ENCODE data around the gene ELL2. TPM values are rescaled to one million over a fixed set of nuclear protein-coding genes. Genes with fewer than 3 reads are reported as not detected.

The ELL2 gene
- total RNA-seq, 1 donor from 2014 or later: 21.6 TPM

DNA sequence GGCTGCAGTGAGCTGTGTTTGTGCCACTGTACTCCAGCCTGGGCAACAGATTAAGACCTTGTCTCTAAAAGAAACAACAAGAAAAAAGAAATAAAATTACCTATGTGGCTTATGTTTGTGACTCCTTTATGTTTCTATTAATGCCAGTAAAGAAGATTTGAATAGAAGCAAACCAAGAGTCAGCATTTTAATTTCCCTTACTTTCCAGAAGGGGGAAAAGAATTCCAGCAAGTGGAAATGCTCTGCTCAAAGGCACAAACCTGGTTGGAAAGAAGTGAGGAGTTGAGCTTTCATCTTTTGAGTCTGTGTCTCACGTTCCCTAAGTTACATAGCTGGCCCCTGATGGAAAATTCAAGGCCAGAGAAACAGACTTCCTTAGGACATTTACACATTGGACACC is 23.6 kb upstream of the ELL2 start:
- peaks cover 3% of the 10 kb centered on the region for H3K27me3 Mint-ChIP-seq (ENCODE audit: unreplicated experiment)
- no peaks in the 10 kb centered on the region for H3K9me3 Mint-ChIP-seq (ENCODE audit: unreplicated experiment)
- no peak overlapping the region for H3K27ac Mint-ChIP-seq (ENCODE audit: unreplicated experiment)
- H3K4me3 Mint-ChIP-seq (ENCODE audit: unreplicated experiment): no peak overlapping the region
- TF ChIP-seq, protein P1, sequence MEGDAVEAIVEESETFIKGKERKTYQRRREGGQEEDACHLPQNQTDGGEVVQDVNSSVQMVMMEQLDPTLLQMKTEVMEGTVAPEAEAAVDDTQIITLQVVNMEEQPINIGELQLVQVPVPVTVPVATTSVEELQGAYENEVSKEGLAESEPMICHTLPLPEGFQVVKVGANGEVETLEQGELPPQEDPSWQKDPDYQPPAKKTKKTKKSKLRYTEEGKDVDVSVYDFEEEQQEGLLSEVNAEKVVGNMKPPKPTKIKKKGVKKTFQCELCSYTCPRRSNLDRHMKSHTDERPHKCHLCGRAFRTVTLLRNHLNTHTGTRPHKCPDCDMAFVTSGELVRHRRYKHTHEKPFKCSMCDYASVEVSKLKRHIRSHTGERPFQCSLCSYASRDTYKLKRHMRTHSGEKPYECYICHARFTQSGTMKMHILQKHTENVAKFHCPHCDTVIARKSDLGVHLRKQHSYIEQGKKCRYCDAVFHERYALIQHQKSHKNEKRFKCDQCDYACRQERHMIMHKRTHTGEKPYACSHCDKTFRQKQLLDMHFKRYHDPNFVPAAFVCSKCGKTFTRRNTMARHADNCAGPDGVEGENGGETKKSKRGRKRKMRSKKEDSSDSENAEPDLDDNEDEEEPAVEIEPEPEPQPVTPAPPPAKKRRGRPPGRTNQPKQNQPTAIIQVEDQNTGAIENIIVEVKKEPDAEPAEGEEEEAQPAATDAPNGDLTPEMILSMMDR (IDR thresholded peaks at IDR 0.05; ENCODE audit: unreplicated experiment): no peak
- H3K36me3 Mint-ChIP-seq (ENCODE audit: low read depth, unreplicated experiment): no peaks in the 10 kb centered on the region
- DNase-seq (ENCODE audit: low spot score): no peak
- H3K4me1 Mint-ChIP-seq (ENCODE audit: unreplicated experiment): peaks cover 4% of the 10 kb centered on the region

DNA sequence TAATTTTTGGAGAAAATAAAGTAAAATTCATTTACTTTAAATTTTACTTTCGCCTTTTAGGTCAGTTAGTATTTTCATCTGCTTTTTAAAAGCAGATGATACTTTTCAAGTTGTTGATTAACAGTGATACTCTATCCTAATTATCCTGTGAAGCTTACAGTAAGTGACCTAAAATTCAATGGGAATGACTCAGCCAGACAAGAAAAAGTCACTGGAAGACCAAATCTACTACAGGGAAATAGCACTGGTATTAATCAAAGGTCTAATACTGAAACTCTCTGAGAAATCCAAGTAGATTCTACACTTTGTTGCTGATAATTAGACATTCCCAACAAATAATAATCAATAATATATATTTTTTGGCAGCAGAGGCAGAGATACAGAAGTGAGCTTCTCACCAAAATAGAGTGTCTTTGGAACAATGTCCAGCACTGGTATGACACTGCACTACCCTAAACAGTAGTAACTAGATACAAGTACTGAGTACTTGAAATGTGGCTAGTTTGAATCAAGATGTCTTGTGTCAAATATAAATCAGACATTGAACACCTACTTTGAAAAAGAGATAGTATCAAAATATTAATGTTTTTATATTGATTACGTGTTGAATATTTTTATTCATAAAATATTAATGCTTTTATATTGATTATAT is 22.8 kb upstream of the ELL2 start:
- H3K36me3 Mint-ChIP-seq (ENCODE audit: low read depth, unreplicated experiment): no peaks in the 10 kb centered on the region
- H3K27me3 Mint-ChIP-seq (ENCODE audit: unreplicated experiment): peaks cover 3% of the 10 kb centered on the region
- TF ChIP-seq, protein P1 (IDR thresholded peaks at IDR 0.05; ENCODE audit: unreplicated experiment): no peak
- no peaks in the 10 kb centered on the region for H3K9me3 Mint-ChIP-seq (ENCODE audit: unreplicated experiment)
- no peak overlapping the region for H3K4me3 Mint-ChIP-seq (ENCODE audit: unreplicated experiment)
- no peak for DNase-seq (ENCODE audit: low spot score)
- no peaks in the 10 kb centered on the region for H3K4me1 Mint-ChIP-seq (ENCODE audit: unreplicated experiment)
- H3K27ac Mint-ChIP-seq (ENCODE audit: unreplicated experiment): no peak overlapping the region

DNA sequence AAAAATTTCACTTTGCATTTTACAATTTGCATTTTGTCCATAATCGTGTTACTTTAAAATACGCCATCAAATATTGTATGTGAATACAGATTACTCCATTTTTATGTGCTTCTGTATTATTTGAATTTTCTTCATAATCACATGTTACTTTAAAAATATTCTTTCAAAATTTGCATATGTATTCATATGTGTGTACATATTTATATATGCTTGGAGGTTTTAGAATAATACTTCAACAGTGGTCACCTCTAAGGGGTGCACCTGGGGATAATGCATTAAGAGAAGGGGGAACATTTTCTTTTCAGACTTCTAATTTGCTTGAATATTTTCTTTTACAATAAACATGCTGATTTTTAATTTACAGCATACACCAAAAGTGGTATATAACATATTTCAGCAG is 21.9 kb upstream of the ELL2 start:
- no peak for DNase-seq (ENCODE audit: low spot score)
- H3K9me3 Mint-ChIP-seq (ENCODE audit: unreplicated experiment): no peaks in the 10 kb centered on the region
- H3K4me1 Mint-ChIP-seq (ENCODE audit: unreplicated experiment): no peaks in the 10 kb centered on the region
- no peak overlapping the region for H3K4me3 Mint-ChIP-seq (ENCODE audit: unreplicated experiment)
- H3K36me3 Mint-ChIP-seq (ENCODE audit: low read depth, unreplicated experiment): no peaks in the 10 kb centered on the region
- no peak overlapping the region for H3K27ac Mint-ChIP-seq (ENCODE audit: unreplicated experiment)
- TF ChIP-seq, protein P1 (IDR thresholded peaks at IDR 0.05; ENCODE audit: unreplicated experiment): no peak
- peaks cover 3% of the 10 kb centered on the region for H3K27me3 Mint-ChIP-seq (ENCODE audit: unreplicated experiment)

DNA sequence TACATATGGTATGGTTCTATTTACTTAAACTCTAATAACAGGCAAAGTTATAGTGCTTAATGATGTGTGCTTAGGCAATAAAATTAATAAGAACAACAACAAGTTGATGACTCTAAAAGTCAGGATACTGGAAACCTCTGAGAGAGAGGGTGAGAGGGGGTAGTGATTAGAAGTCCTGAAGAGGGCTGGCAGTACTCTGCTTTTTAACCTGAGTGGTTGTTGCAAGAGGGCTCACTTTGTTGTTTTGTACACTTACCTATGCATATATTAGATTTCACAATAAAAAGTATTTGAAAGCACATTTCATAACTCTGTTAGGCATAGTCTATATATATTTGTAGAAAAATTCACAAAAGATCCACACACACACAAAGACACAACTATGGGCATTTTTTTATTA is 21.4 kb upstream of the ELL2 start:
- H3K27ac Mint-ChIP-seq (ENCODE audit: unreplicated experiment): no peak overlapping the region
- H3K36me3 Mint-ChIP-seq (ENCODE audit: low read depth, unreplicated experiment): no peaks in the 10 kb centered on the region
- TF ChIP-seq, protein P1 (IDR thresholded peaks at IDR 0.05; ENCODE audit: unreplicated experiment): no peak
- H3K4me3 Mint-ChIP-seq (ENCODE audit: unreplicated experiment): no peak overlapping the region
- no peak for DNase-seq (ENCODE audit: low spot score)
- H3K27me3 Mint-ChIP-seq (ENCODE audit: unreplicated experiment): peaks cover under 1% of the 10 kb centered on the region
- no peaks in the 10 kb centered on the region for H3K4me1 Mint-ChIP-seq (ENCODE audit: unreplicated experiment)
- H3K9me3 Mint-ChIP-seq (ENCODE audit: unreplicated experiment): no peaks in the 10 kb centered on the region

DNA sequence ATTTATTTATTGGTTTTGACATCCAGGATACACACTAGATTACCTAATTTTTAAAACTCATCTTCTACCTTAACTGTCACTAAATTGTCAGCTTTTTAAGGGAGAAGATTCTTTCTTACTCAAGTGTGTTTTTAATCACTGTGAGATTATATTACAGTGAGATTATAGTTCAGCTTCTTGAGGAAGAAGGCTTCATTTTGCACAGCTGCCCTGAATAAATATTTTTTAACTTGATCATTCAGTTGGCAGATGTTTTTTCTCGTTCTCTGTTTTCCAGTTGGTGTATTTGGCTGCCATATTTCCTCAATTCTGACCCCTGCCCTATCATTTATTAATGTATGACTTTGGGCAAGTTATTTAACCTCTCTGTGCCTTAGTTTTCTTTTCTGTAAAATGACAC is 15.0 kb upstream of the ELL2 start:
- Mint-ChIP-seq H3K4me1 (ENCODE audit: unreplicated experiment) (no peaks in the 10 kb centered on the region), H3K4me3 (ENCODE audit: unreplicated experiment) (no peak overlapping the region), H3K9me3 (ENCODE audit: unreplicated experiment) (no peaks in the 10 kb centered on the region), H3K27me3 (ENCODE audit: unreplicated experiment) (peaks cover 2% of the 10 kb centered on the region), H3K27ac (ENCODE audit: unreplicated experiment) (no peak overlapping the region), H3K36me3 (ENCODE audit: low read depth, unreplicated experiment) (no peaks in the 10 kb centered on the region)
- TF ChIP-seq, protein P1 (IDR thresholded peaks at IDR 0.05; ENCODE audit: unreplicated experiment): no peak
- DNase-seq (ENCODE audit: low spot score): no peak

Measured in endothelial cell (in vitro differentiated cells).